ENCODE measurements around the gene CCDC27.

CCDC27 gene

GRCh38 chr1:3762151-3762872 is 10.1 kb downstream of the CCDC27 start:
- FAIRE-seq = no peak

GRCh38 chr1:3762873-3763228 is 10.6 kb downstream of the CCDC27 start:
- FAIRE-seq = no peak

DNA sequence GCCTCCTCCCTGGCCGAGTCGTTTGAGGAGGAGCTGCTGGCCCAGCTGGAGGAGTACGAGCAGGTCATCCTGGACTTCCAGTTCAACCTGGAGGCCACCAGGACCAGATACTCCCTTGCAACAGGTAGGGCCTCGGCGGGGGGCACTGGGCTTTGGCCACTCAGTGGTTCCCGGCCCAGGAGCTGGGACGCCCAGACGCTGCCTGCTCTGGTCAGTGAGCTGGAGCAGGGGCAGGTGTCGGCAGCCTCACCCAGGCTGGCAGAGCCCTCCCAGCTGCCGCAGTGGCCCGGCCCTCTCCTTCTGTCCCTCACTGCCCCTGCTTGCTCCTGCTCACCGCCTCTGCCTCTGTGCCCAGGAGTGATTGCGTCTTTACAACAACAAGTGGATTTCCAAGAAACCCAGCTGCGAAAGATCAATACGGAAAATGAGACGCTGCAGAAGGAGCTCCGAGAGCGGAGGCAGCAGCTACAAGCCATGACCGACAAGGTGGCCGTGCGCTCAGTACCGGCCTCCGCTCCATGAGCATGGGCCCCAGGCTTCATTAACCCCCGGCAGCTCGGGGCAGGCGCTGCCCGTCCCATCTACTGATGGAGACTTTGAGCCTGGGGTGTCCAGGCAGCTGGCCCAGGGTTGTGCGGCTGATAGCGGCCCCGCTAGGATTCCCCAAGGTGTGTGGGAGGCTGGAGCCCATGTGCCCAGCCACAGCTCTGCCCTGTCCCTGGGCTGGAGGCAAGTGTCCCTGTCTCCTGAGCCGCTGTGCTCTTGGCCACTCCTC is 11.3 kb downstream of the CCDC27 start:
- no peak for FAIRE-seq

- FAIRE-seq = no peak
Observed at GRCh38 chr1:3767328-3767925, 15.2 kb downstream of the CCDC27 start.

DNA sequence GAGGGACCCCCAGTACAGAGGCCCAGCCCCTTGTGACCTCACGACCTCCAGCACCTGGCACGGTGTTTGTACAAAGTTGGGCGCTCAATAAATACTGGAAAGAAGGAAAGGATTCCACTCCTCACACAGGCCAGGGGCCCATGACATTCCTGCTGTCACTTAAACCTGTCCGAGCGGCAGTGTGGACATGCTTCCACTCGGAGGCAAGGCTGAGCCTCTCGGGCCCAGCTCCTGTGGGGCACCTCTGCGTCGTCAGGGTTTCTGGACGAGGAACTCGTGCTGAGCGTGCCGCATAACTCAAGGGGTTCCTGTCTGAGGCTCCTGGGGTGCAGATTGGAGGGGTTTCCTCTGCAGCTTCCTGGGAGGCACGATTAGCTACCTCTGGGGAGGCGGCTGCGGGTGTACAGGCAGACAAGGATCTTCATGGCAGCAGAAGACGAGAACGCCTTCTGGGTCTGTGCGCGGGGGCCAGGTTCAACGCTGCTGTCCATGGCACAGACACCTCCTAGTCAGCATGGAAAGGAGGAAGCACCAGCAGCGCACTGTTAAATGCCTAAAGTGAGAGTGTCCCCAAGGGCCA is 16.7 kb downstream of the CCDC27 start:
- no peak for FAIRE-seq

DNA sequence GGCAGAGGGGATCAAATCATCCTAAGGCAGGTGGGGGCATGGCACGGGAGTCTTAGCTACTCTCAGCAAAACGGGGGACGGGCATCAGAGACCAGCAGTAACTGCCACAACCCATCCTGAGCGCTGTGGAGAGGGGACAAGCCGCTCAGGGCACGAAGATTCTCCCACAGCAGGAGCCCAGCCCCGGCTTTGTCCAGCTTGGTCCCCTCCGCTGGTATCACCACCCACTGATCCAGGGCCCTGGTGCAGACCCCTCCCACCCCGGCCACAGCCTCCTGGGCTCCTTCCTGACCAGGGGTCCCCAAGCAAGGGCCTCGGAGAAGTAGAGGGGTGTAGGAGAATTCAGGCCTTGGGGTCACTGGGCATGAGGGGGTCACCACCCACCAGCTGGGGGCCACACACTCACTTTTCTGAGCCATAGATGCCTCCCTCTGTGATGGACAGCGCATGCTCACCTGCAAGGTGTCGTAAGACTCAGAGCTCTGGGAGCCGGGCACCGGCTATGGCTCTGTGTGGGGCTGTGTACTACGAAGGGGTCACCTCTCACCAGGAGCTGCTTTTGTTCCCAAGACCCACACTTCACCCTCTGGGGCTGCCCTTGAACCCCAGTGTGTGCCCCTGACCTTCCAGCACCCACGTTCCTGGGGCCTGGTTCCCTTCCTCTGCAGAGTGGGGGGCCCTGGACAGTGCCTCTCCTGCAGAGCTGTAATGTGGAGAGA is 18.0 kb downstream of the CCDC27 start:
- FAIRE-seq = no peak

GRCh38 chr1:3771108-3772026 is 19.1 kb downstream of the CCDC27 start:
- no peak for FAIRE-seq

DNA sequence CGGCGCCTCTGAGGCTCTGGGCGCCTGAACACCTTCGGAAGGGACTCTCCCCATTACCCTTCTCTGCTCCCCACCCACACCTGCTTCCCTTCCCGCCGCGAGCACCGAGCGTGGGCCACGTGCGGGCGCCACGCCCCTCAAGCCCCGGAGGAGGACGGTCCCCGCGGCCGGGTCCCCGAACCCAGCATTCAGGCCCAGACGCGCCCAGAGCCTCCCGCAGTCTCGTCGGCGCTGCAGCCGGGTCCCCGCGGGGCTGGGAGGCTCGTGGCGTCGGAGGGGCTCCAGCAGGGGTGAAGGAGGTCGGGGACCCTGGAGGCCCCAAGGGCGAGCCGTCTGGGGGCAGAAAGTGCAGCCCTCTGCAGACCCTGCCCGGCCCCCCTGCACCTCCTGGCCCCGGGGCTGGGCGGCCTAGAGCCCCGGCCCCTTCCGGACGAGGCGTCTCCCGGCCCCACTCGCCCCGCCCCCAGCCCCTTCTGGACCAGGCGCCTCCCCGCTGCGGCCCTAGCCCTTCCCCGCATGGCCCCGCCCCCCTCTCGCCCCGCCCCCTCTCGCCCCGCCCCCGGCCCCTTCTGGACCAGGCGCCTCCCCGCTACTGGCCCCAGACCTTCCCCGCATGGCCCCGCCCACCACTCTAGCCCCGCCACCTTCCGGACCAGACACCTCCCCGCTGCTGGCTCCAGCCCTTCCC is 19.9 kb downstream of the CCDC27 start:
- no peak for FAIRE-seq

DNA sequence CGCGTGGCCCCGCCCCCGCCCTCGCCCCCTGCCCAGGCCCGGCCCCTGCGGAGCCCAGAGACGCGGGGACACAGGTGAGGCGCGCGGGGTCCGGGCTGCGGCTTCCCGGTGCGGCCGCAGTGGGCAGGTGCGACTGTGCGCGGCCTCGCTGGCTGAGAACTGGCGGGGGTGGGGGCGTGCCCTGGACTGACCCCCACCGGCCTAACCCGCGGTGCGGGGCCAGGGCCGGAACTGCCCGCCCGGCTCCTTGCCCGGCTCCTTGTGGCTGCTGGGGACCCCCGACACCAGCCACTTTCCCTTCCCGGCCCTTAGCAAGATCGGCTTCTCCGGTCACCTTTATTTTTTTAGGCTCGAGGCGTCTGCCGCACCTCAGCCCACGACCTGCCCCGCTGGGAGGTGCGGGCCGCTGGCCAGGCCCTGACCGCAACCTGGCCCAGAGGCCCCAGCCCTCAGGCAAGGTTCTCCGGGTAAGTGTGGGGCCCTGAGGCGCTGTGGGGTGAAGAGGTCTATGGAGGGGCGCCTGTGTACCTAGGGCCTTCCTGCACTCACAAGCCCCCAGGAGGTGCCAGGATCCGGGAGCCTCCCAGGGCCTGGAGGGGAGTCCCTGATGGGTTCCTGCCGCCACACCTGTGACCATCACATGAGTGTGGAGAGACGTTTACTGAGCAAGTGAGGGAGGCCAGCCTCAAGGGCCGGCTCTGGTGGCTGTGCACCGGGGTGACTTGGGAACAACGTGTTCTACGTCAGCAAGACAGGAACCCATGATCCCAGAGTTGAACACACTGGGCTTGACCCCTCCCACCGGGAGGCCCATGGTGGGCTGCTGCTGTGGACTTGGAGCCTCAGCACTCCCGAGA is 20.7 kb downstream of the CCDC27 start, which contains the start of gene SMIM1:
SMIM1 (plus strand) TSS at position 35 of the 857 bp plus-strand sequence. CDS start 2,625 bp downstream, outside the sequence.
- FAIRE-seq = no peak

- no peak for FAIRE-seq
Observed at GRCh38 chr1:3773572-3774275, 21.5 kb downstream of the CCDC27 start.

DNA sequence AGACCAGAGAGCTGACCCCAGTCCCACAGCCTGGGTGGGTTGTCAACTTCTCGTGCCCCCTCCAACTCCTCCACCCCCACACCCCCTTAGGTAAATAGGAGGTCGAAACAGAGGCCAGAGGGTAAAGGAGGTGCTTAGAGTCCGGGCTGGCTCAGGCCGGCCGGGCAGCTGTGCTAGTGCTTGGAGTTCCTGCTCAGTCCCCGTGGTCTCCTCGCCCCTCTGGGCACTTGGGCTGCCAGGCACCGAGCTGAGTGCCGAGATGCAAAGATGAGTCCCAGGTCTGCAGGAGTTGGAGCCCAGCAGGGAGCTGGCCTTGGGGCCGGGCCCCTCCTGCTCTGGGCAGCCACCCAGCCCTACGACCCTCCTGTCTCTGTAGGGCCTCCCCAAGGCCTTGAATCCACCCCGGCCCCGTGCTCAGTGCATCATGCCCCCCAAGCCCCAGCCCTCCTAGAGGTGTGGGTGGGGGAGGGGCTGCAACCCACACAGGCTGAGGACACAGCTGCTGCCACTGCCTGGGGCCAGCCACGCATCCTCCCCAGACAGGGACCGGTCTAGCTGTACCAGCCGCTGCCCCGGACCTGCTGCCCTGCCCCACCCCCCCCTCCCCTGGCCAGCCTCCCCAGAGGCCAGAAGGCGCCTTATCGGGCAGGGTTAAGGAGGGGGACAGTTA is 22.2 kb downstream of the CCDC27 start:
- FAIRE-seq = no peak

- no peak for FAIRE-seq
Observed at GRCh38 chr1:3774946-3775489, 22.8 kb downstream of the CCDC27 start.

GRCh38 chr1:3775490-3776230 is 23.4 kb downstream of the CCDC27 start:
- no peak for FAIRE-seq

DNA sequence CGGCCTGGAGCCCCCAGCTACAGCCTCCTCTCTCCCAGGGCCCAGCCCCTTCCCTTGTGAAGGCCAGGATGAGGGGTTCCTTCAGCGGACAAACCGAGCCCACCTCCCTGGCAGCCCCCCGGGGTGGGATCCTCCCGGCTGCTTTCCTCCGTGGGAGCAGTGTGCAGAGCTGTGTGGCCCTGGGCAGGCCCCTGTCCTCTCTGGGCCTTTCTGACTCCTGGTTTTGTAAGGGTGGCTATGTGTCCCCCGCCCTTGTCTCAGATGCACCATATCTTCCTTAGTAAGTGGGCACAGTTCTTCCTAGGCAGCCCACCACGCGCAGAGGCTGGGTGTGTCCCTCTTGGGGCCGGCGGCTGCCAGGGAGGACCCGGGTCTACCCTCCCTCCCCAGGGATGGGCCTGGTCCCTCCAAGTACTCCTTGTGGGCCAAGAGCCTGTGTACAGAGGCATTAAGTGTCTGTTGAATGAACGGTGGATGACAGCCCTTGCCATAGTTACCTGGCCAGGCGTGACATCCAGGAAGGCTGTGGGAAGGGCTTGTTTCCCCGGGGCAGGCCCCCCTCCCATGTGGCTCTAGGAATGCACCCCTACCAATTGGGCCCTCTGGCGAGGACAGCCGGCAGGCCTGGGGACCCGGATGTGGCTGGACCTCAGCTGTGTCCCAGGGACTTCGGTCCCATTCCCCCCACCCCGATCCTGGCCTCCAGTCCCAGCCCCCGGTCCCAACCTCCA is 24.1 kb downstream of the CCDC27 start:
- FAIRE-seq = no peak

GRCh38 chr1:3777078-3777547 is 24.9 kb downstream of the CCDC27 start:
- no peak for FAIRE-seq

GRCh38 chr1:3777647-3778589 is 25.7 kb downstream of the CCDC27 start:
- no peak for FAIRE-seq
